ENCODE data around the gene ATG7.

Gene ATG7

DNA sequence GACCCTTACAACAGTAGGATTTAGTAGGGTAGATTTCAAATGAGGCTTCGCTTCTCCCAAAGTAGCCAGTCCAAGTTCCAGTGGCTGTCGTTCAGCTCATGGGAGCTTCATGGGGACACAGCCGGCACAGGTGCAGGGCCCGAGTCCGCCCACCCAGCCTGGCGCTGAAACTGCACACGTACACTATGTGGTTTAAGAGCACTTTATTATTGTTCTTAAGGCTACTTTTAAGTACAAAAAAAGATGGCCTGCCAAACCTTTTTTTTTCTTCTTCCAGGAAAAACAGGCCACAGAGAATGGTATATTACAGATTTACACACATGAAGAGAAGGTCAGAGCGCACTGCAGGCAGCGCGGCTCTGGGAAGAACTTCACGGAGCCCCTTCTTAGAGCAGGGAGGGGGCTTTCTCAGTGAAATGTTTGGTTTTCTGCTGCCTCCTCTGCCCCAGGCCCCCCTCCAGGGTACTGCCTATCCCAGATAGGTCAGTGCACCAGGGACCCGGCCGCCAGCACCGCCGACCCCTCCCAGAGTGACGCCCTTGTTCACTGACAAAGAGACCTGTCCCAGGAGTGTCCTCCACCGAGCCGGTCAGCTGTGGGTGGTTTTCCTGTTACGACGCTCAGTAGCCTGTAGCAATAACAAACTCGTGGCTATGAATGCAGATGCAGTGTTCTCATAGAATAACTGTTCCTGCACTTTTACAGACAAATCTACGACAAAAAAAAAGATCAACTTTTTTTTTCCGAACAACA, 283.9 kb downstream of the ATG7 start:
- TF ChIP-seq CTCF (IDR thresholded peaks at IDR 0.05; ENCODE audit: control extremely low read depth, extremely low read depth, low read depth, missing control alignments), result no peak
- no peak for DNase-seq (ENCODE audit: extremely low spot score)
- POLR2A ChIA-PET, result no interaction called here
- CTCF ChIA-PET, result interaction anchor here (1.3 to 1.5 kb wide), 2 partner anchors 12 to 19 kb away, joined by 3 read pairs; no protein-coding TSS in a partner anchor

DNA sequence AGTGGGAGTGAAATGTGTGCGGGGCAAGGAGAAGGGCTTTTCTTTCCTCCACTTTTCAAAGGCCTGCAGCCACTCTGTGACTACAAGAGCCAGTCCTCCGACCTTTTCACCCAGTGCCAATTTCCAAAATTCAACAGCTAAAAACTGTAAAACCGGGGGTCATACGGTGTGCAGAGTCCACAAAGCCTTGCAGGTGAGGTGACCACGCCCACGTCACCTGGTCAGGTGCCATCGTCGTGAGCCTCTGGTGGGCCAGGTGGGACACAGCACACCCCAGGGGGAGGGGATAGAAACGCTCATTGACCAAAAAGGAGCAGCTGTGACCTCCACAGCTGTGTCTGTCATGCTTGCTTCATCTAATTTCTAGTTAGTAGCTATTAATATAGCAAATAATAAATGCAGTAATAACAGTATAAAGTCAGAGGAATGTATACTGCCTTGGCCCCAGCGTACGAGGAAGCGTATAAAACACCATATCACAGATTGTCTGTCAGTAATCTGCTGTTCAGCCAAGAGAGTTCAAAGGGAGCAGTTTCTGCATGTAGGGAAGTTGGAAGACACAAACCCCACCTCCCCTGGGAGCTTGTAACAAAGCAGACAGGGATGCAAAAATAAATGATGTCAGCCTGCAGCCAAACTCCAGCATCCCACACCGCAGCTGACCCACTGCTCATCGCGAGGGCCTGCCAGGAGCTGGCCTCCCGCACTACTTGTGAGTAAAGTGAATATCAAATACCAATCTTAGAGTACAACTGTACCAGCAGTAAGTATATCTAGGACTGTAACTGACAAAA, 284.9 kb downstream of the ATG7 start:
- CTCF ChIA-PET, result interaction anchor here (1.1 to 1.3 kb wide), 3 partner anchors 11 to 26 kb away, joined by 3 to 4 read pairs (median 3); no protein-coding TSS in a partner anchor
- no peak for DNase-seq (ENCODE audit: extremely low spot score)
- no peak for TF ChIP-seq CTCF (IDR thresholded peaks at IDR 0.05; ENCODE audit: control extremely low read depth, extremely low read depth, low read depth, missing control alignments)
- POLR2A ChIA-PET, result no interaction called here

DNA sequence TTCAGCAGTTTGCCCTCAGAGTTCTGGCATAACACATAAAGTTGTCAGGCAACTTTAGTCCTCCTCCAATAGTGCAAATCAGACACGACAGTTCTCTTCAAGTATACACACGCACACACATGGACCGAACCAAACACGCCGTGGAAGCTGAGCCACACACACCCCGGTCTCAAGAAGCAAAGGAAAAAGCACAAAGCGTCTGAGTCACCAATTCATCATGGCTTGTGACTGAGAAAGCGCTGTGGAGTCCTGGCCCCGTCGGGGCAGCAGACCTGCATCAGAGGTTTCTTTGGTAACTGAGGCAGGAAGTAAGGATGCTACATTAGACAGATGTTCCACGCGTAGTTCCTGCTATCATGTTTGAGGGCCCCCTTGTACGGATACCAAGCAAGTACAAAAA, 285.8 kb downstream of the ATG7 start:
- POLR2A ChIA-PET, result no interaction called here
- DNase-seq (ENCODE audit: extremely low spot score), result no peak
- no peak for TF ChIP-seq CTCF (IDR thresholded peaks at IDR 0.05; ENCODE audit: control extremely low read depth, extremely low read depth, low read depth, missing control alignments)
- CTCF ChIA-PET, result interaction anchor here (1.1 kb wide), 1 partner anchor 12 kb away, joined by 4 read pairs; no protein-coding TSS in a partner anchor

GRCh38 chr3:11558411-11558903, 286.3 kb downstream of the ATG7 start:
- no peak for DNase-seq (ENCODE audit: extremely low spot score)
- no peak for TF ChIP-seq CTCF (IDR thresholded peaks at IDR 0.05; ENCODE audit: control extremely low read depth, extremely low read depth, low read depth, missing control alignments)
- CTCF ChIA-PET, result no interaction called here
- POLR2A ChIA-PET, result no interaction called here

- CTCF ChIA-PET, result no interaction called here
These were observed 287.0 kb downstream of the ATG7 start for GRCh38 chr3:11558918-11559815.

More at GRCh38 chr3:11558918-11559815, 287.0 kb downstream of the ATG7 start:
- DNase-seq (ENCODE audit: extremely low spot score), result no peak
- no peak for TF ChIP-seq CTCF (IDR thresholded peaks at IDR 0.05; ENCODE audit: control extremely low read depth, extremely low read depth, low read depth, missing control alignments)
- POLR2A ChIA-PET, result no interaction called here

Data from GM10248 (cell line).